ENCODE results near the gene IL3.
"Not testable (repeated sequence)": the region's sequence is repeated elsewhere in the genome, so short reads cannot be mapped to it uniquely, and the experiment has no call there.

DNA sequence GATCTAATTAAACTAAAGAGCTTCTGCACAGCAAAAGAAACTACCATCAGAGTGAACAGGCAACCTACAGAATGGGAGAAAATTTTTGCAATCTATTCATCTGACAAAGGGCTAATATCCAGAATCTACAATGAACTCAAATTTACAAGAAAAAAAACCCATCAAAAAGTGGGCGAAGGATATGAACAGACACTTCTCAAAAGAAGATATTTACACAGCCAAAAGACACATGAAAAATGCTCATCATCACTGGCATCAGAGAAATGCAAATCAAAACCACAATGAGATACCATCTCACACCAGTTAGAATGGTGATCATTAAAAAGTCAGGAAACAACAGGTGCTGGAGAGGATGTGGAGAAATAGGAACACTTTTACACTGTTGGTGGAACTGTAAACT is 48.0 kb downstream of the IL3 start:
- not testable (repeated sequence) for TF ChIP-seq SP1, ATF3 (CRISPR knock-in tag; conservative IDR thresholded peaks at IDR 0.05)

Data from WTC11 (cell line).